Vagina (tissue), 2 donors: Measurements from ENCODE around the gene EFHC1.

Source experiments
- CTCF ChIP-seq, 3 experiments: fragments of 450-650 bp in 2 of 3; fragments of 200-600 bp in 1 of 3; sonication (generic) in 1 of 3; IDR thresholded peaks; one replicate each; pipeline ENCODE4 v1.5.1; 2017 to 2019; ENCODE audit warnings: antibody characterized with exemption in 3 of 3, mild to moderate bottlenecking in 2 of 3, moderate library complexity in 2 of 3
- POLR2A ChIP-seq, 2 donors: fragments of 450-650 bp; IDR thresholded peaks; one replicate each; pipeline ENCODE4 v1.6.1; 2017; ENCODE audit warnings: antibody characterized with exemption in 2 of 2, mild to moderate bottlenecking in 2 of 2, moderate library complexity in 2 of 2
- POLR2AphosphoS5 ChIP-seq, 2 donors: sonication (generic); formaldehyde crosslinking; IDR thresholded peaks; one replicate each; pipeline ENCODE4 v1.9.0; 2017; ENCODE audit warnings: antibody characterized with exemption in 2 of 2, mild to moderate bottlenecking in 2 of 2, low read depth in 1 of 2; ENCODE audit not compliant: insufficient read depth in 1 of 2

GRCh38 chr6:52498538-52499017, 78.4 kb downstream of the EFHC1 start:
- TF ChIP-seq CTCF (IDR thresholded peaks at IDR 0.05) (no peak), POLR2AphosphoS5 (IDR thresholded peaks at IDR 0.05; ENCODE audit: insufficient read depth in 1 of 2, low read depth in 1 of 2) (no peak), POLR2A (IDR thresholded peaks at IDR 0.05) (no peak)
